Endodermal cell (in vitro differentiated cells): ENCODE measurements around the gene GPC6. TPM values are rescaled to one million over a fixed set of nuclear protein-coding genes. Genes with fewer than 3 reads are reported as not detected.

Source experiments
- DNase-seq: peaks from one replicate; pipeline ENCODE4 v3.0.0-alpha.2; 2017
- H3K27ac ChIP-seq: 2 replicates; pipeline ENCODE4 v1.5.1; 2013; ENCODE audit warnings: mild to moderate bottlenecking, low read depth, low read length, moderate library complexity
- H3K27me3 ChIP-seq: 2 replicates; pipeline ENCODE4 v1.6.1; 2013; ENCODE audit warnings: mild to moderate bottlenecking, low read length, moderate library complexity; ENCODE audit not compliant: insufficient read depth, control insufficient read depth, poor library complexity, severe bottlenecking
- H3K36me3 ChIP-seq: 2 replicates; pipeline ENCODE4 v1.7.0; 2013; ENCODE audit warnings: mild to moderate bottlenecking, low read length, moderate library complexity; ENCODE audit not compliant: control insufficient read depth, insufficient read depth
- H3K4me1 ChIP-seq: one replicate; pipeline ENCODE4 v1.7.0; 2013; ENCODE audit warnings: low read length; ENCODE audit not compliant: control insufficient read depth, insufficient read depth
- H3K4me3 ChIP-seq: 2 replicates; pipeline ENCODE4 v1.5.1; 2013; ENCODE audit warnings: mild to moderate bottlenecking, low read length, moderate library complexity
- H3K9ac ChIP-seq: 2 replicates; pipeline ENCODE4 v1.6.1; 2013; ENCODE audit warnings: mild to moderate bottlenecking, low read length, moderate library complexity; ENCODE audit not compliant: poor library complexity, severe bottlenecking; ENCODE audit errors: extremely low read depth
- H3K9me3 ChIP-seq: 2 replicates; pipeline ENCODE4 v1.6.1; 2013; ENCODE audit warnings: mild to moderate bottlenecking, low read length, moderate library complexity; ENCODE audit not compliant: control insufficient read depth
- H3K27ac Mint-ChIP-seq: 2 replicates; pipeline ENCODE4 v1.8.0; 2020; ENCODE audit warnings: mixed read lengths
- H3K27me3 Mint-ChIP-seq: 2 replicates; pipeline ENCODE4 v1.8.0; 2021; ENCODE audit warnings: mild to moderate bottlenecking, mixed read lengths; ENCODE audit not compliant: insufficient read depth
- H3K36me3 Mint-ChIP-seq: 2 replicates; pipeline ENCODE4 v1.8.0; 2020; ENCODE audit warnings: low read depth, mixed read lengths
- H3K4me1 Mint-ChIP-seq: 2 replicates; pipeline ENCODE4 v1.8.0; 2020; ENCODE audit warnings: mixed read lengths
- H3K4me3 Mint-ChIP-seq: 2 replicates; pipeline ENCODE4 v1.8.0; 2020; ENCODE audit warnings: mild to moderate bottlenecking, moderate library complexity, mixed read lengths
- H3K9me3 Mint-ChIP-seq: 2 replicates; pipeline ENCODE4 v1.8.0; 2020; ENCODE audit warnings: mild to moderate bottlenecking, mixed read lengths
- CTCF ChIP-seq: fragments of 200-600 bp; sonication (generic); conservative IDR thresholded peaks from 2 replicates; pipeline ENCODE4 v1.5.0; 2021; ENCODE audit warnings: antibody characterized with exemption, mild to moderate bottlenecking
- WGBS, 2 experiments: methylation state at CpG; one replicate each; pipeline versions ENCODE4 v1.1.5 to v1.1.7; 2013; ENCODE audit warnings: missing lambda C conversion rate in 2 of 2, mixed read lengths in 1 of 2; ENCODE audit not compliant: insufficient coverage in 1 of 2, insufficient read length in 1 of 2; 5-methylcytosine and 5-hydroxymethylcytosine counted together
- total RNA-seq, 2 donors: library from RNA; stranded (reverse); fragmentation: NEBNext Ultra II Directional in 1 of 2; extraction: Animal tissue kit (Norgen Biotek cat#: 25700) in 1 of 2; gene quantifications; 2 replicates in 1 of 2; 3 replicates in 1 of 2; pipeline ENCODE4 v1.2.1, GENCODE V29; 2021

Gene GPC6
- total RNA-seq, 2 donors from 2014 or later, result 69.6 to 80.4 TPM

GRCh38 chr13:94163535-94163934, 936.9 kb downstream of the GPC6 start:
- Mint-ChIP-seq H3K36me3 (peaks cover 15% of the 10 kb centered on the region), H3K27ac (no peak overlapping the region), H3K9me3 (peaks cover 11% of the 10 kb centered on the region), H3K27me3 (no peaks in the 10 kb centered on the region), H3K4me3 (no peak overlapping the region), H3K4me1 (no peaks in the 10 kb centered on the region)
- 100% methylated on average over 1 of the region's 1 CpG for WGBS, 2 experiments
- Histone ChIP-seq H3K27ac (no peak overlapping the region), H3K36me3 (peaks cover 5% of the 10 kb centered on the region), H3K9ac (no peak overlapping the region), H3K4me3 (no peak overlapping the region), H3K4me1 (no peaks in the 10 kb centered on the region), H3K9me3 (peaks cover 22% of the 10 kb centered on the region), H3K27me3 (no peaks in the 10 kb centered on the region)
- no peak for DNase-seq
- no peak for TF ChIP-seq CTCF

- Histone ChIP-seq H3K9me3 (no peaks in the 10 kb centered on the region), H3K36me3 (no peaks in the 10 kb centered on the region), H3K27me3 (no peaks in the 10 kb centered on the region), H3K4me1 (no peaks in the 10 kb centered on the region), H3K9ac (no peak overlapping the region), H3K27ac (no peak overlapping the region), H3K4me3 (no peak overlapping the region)
- DNase-seq, result no peak
- Mint-ChIP-seq H3K27me3 (no peaks in the 10 kb centered on the region), H3K27ac (no peak overlapping the region), H3K9me3 (no peaks in the 10 kb centered on the region), H3K36me3 (no peaks in the 10 kb centered on the region), H3K4me1 (peaks cover 7% of the 10 kb centered on the region), H3K4me3 (no peak overlapping the region)
- no peak for TF ChIP-seq CTCF
- WGBS, 2 experiments, result 96% methylated on average over 9 of the region's 9 CpGs; no CpG with 5 or more reads in 1 of the 2 experiments
Observed at GRCh38 chr13:94168783-94169453, 942.3 kb downstream of the GPC6 start.

- no peak overlapping the region for H3K4me3 ChIP-seq
- no peak overlapping the region for H3K27ac ChIP-seq
Observed at GRCh38 chr13:94169454-94170144, 943.0 kb downstream of the GPC6 start.

More at GRCh38 chr13:94169454-94170144, 943.0 kb downstream of the GPC6 start:
- H3K36me3 Mint-ChIP-seq, result no peaks in the 10 kb centered on the region
- no peak overlapping the region for H3K9ac ChIP-seq
- no peak for TF ChIP-seq CTCF
- 77 to 84% methylated on average over 4 to 5 of the region's 5 CpGs for WGBS, 2 experiments
- no peaks in the 10 kb centered on the region for H3K9me3 ChIP-seq
- no peak overlapping the region for H3K27ac Mint-ChIP-seq
- peaks cover 7% of the 10 kb centered on the region for H3K4me1 Mint-ChIP-seq
- no peaks in the 10 kb centered on the region for H3K27me3 Mint-ChIP-seq
- DNase-seq, result no peak
- no peaks in the 10 kb centered on the region for H3K4me1 ChIP-seq
- H3K36me3 ChIP-seq, result no peaks in the 10 kb centered on the region
- no peak overlapping the region for H3K4me3 Mint-ChIP-seq
- no peaks in the 10 kb centered on the region for H3K27me3 ChIP-seq
- no peaks in the 10 kb centered on the region for H3K9me3 Mint-ChIP-seq
